Hepatocyte (in vitro differentiated cells): ENCODE results near the gene ALDH1A3.

Experiments
- CTCF ChIP-seq: fragments of 200-600 bp; sonication (generic); IDR thresholded peaks from 2 replicates; pipeline ENCODE4 v1.5.1; 2016; ENCODE audit warnings: antibody characterized with exemption, mild to moderate bottlenecking; ENCODE audit not compliant: poor library complexity
- EZH2 ChIP-seq: fragments of 200-600 bp; sonication (generic); IDR thresholded peaks from 2 replicates; pipeline ENCODE4 v1.6.1; 2016; ENCODE audit warnings: antibody characterized with exemption, mild to moderate bottlenecking, borderline replicate concordance

DNA sequence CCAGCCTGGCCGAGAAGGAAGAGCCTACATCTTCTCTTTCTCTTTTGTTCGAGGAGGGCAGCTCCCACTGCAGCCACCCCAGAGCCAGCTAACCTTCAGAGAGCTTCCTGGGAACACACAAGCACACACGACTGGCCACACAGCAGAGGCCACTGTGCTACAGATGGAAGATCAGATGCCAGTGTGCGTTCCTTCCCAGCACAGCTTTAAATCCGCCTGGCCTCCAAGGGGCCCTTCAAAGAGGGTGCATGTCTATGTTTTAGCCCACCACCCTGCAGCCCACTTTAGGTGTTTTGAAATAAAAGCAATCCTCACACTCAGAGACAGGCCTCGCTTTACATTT lies 12.4 kb downstream of the ALDH1A3 start:
- no peak for TF ChIP-seq CTCF
- TF ChIP-seq EZH2, result no peak
